Measurements from ENCODE around the gene EIF4H.

- TF ChIP-seq FOXM1 (IDR thresholded peaks at IDR 0.05; ENCODE audit: borderline replicate concordance) (no peak), NFRKB (IDR thresholded peaks at IDR 0.05) (no peak), TARDBP (IDR thresholded peaks at IDR 0.05) (no peak), FOXK2 (IDR thresholded peaks at IDR 0.05) (no peak), BHLHE40 (IDR thresholded peaks at IDR 0.05; ENCODE audit: borderline replicate concordance) (no peak)
Measured at GRCh38 chr7:74228951-74229900, 55.1 kb downstream of the EIF4H start.
